C4-2B (cell line): Measurements from ENCODE around the gene F5.

Experiments
- CTCF ChIP-seq: fragments of 450-650 bp; conservative IDR thresholded peaks from 2 replicates; pipeline ENCODE4 v1.5.1; 2017; ENCODE audit warnings: mild to moderate bottlenecking
- ZFX ChIP-seq: fragments of 450-650 bp; IDR thresholded peaks from 2 replicates; pipeline ENCODE4 v1.6.1; 2017

- TF ChIP-seq CTCF (no peak), ZFX (no peak)
Observed at GRCh38 chr1:169507413-169507812, 78.9 kb downstream of the F5 start.
